Middle frontal gyrus (tissue), 1 donor: ENCODE data around the gene UBE2K.
"Not testable (repeated sequence)": the region's sequence is repeated elsewhere in the genome, so short reads cannot be mapped to it uniquely, and the experiment has no call there.

Source experiments
- DNase-seq: peaks from one replicate; pipeline ENCODE4 v3.0.0-alpha.2; 2015; ENCODE audit warnings: low spot score; ENCODE audit errors: extremely low spot score

Gene UBE2K

GRCh38 chr4:39697740-39698423, at the start of gene UBE2K:
TSS of gene UBE2K (plus strand) at chr4:39698136. CDS start at chr4:39698328, 192 bp downstream.
- peak; percentile 82 for DNase-seq

GRCh38 chr4:39648213-39648612, 49.7 kb upstream of the UBE2K start:
- no peak for DNase-seq

GRCh38 chr4:39648827-39649558, 48.9 kb upstream of the UBE2K start:
- no peak for DNase-seq

GRCh38 chr4:39649639-39650265, 48.2 kb upstream of the UBE2K start:
- DNase-seq: no peak

- DNase-seq: not testable (repeated sequence)
Observed at GRCh38 chr4:39651586-39651985, 46.4 kb upstream of the UBE2K start.

GRCh38 chr4:39655211-39655610, 42.7 kb upstream of the UBE2K start:
- no peak for DNase-seq

GRCh38 chr4:39655876-39656275, 42.1 kb upstream of the UBE2K start:
- no peak for DNase-seq

- DNase-seq: not testable (repeated sequence)
Observed at GRCh38 chr4:39656638-39657037, 41.3 kb upstream of the UBE2K start.

- DNase-seq: no peak
Observed at GRCh38 chr4:39657465-39657864, 40.5 kb upstream of the UBE2K start.

GRCh38 chr4:39658756-39659155, 39.2 kb upstream of the UBE2K start:
- DNase-seq: no peak

GRCh38 chr4:39660045-39660444, 37.9 kb upstream of the UBE2K start:
- no peak for DNase-seq

- no peak for DNase-seq
Observed at GRCh38 chr4:39660757-39661156, 37.2 kb upstream of the UBE2K start.

GRCh38 chr4:39662683-39663082, 35.3 kb upstream of the UBE2K start:
- no peak for DNase-seq

GRCh38 chr4:39664828-39665731, 32.9 kb upstream of the UBE2K start:
- no peak for DNase-seq

- DNase-seq: no peak
Observed at GRCh38 chr4:39667706-39668105, 30.2 kb upstream of the UBE2K start.

- DNase-seq: no peak
Observed at GRCh38 chr4:39668887-39669286, 29.0 kb upstream of the UBE2K start.

GRCh38 chr4:39670296-39670695, 27.6 kb upstream of the UBE2K start:
- not testable (repeated sequence) for DNase-seq

GRCh38 chr4:39675681-39676080, 22.3 kb upstream of the UBE2K start:
- DNase-seq: not testable (repeated sequence)

GRCh38 chr4:39681003-39681402, 16.9 kb upstream of the UBE2K start:
- DNase-seq: not testable (repeated sequence)

GRCh38 chr4:39682138-39682537, 15.8 kb upstream of the UBE2K start:
- DNase-seq: no peak

GRCh38 chr4:39685990-39686389, 11.9 kb upstream of the UBE2K start:
- DNase-seq: no peak
